HG03575 (cell line): ENCODE results near the gene CAPSL.
"Not testable (repeated sequence)": the region's sequence is repeated elsewhere in the genome, so short reads cannot be mapped to it uniquely, and the experiment has no call there.

ENCODE experiments used
- ATAC-seq: cut with Tn5 transposase; IDR thresholded peaks from one replicate; pipeline ENCODE4 v1.9.1; 2021; ENCODE audit not compliant: unreplicated experiment, insufficient number of reproducible peaks, low FRiP score; ENCODE audit errors: extremely low read depth

The CAPSL gene

DNA sequence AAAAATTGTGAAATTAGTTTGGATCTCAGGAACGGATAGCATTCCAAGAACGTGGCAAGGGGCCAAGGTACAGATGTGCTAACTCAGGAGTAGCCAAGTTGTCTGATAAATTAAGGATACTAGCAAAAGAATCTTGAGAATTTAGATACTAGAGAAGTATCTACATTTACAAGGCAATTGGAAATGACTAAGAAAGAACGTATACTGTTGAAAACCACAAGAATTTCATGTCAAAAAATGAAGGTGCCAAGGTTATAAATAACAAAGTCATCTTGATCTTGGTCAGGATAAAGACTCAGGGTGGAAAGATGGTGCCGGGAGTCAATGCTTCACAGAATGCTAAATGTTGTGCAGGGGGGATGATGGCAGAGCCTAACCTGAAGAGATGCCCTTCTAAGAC is 19.2 kb downstream of the CAPSL start:
- ATAC-seq = no peak

DNA sequence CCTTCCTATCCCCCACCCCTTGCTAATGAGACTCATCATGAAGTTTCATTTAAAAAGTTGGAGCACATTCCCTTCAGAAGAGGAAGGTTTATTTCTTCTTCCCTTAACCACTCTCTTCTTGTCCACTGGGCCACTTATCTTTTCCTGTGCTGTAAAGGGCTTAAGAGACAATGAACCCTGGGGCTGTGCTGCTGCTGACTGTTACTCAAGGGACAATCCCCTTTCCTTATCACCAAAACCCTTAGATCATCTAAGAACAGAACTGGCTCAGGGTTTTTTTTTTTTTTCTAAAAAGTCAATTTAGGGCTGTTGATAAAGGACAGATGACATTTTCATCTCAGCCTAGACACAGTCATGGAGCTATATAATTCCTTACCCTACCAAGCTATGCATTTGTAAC is 29.6 kb downstream of the CAPSL start:
- ATAC-seq = no peak

DNA sequence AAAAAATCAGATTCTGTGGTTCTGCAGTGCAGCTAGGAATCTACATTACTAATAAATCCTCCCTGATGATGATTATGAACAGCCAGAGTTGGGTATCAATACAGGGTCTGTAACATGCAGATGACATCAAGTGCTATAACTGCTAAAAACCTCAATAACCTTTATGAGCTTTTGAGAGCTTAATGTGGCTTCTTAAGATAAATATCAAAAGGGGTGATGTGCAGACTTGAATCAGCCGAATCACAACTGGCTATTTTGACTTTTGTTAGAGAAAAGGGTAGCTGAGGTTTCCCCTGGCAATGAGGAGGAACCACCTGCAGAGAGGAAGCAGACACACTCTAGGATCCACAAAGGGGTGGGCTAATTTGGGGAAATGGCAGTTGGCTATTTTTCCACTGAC is 30.2 kb downstream of the CAPSL start:
- no peak for ATAC-seq

DNA sequence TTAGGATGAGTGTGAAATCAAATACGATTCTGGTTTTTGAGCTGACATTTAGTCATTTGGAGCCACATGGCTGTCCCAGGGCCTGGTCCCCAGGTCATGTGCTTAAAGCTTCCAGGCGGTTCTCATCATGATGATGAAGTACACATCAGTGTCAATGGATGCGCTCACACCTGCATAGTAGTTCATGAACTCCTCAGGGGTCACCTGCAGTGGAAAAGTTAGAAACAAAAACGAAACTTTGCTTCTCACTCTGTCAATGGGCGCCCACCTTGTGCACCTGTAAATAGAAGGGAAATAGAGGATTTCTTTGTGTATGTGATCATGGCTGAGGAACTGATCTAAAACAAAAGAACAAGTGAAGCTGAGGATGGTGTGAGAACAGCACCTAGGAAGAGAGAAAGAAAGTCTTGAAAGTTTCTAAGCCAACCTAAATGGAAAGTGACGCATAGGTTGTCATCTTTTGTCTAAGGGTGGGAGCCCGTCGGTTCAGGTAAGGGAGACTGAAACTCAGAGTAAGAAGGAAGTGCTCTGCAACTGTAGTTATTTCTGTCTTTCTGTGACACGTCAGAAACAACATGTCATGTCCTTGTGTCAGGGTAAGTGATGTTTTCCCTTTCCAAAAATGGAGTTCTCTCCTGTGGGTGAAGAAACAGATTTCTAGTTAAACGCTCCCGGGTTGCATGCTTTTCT is 33.8 kb downstream of the CAPSL start:
- ATAC-seq = peak; percentile 36

DNA sequence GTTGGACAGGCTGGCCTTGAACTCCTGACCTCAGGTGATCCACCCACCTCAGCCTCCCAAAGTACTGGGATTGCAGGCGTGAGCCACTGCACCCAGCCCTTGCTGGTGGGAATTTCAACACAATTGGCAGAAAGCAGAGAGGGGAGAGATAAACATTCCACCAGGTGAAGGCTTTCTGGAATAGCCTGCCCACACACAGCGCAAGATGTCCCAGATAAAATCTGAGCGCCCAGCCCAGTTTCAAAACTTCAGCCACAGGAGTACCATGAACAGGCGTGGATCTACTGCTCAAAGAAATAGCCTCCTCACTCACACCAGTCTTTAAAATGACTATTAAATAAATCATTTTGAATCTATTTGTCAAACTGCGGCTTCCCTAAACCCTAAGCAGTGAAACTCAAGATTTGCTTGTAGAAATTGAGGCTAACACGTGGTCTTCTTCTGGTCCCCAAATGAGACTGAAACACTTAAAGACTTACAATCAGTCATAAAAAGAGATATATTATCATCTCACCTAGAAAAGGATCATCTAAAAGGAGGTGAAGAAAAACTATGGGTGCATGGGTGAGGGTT is 34.7 kb downstream of the CAPSL start:
- ATAC-seq = no peak

DNA sequence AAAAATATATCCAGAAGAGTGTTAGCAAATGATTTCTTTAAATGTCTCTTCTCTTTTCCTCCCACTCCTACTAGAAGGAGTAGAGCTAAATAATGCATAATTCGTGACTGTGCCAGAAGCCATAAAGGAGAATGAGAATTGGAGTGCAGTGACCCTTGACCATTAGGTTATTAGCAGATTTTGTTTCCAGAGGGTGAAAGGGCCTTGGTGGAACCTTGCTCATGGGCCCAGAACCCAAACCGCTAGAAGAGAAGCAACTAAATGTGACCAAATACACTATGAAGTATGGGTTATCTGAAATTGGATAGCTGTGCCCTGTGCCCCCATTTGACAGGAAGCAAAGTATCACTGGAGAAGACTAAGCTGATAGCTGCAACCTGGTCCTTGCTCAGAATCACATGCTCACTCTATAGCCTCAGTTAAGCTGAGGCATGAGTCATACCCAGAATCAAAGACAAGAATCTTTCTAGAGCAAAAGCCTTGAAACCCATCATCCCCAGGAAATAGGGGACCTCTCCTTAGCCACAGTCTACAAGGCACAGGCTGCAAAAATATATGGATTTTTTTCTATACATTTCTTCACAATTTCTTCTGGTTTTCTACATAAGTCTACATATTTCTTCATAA is 36.3 kb downstream of the CAPSL start:
- ATAC-seq = peak; percentile 53

DNA sequence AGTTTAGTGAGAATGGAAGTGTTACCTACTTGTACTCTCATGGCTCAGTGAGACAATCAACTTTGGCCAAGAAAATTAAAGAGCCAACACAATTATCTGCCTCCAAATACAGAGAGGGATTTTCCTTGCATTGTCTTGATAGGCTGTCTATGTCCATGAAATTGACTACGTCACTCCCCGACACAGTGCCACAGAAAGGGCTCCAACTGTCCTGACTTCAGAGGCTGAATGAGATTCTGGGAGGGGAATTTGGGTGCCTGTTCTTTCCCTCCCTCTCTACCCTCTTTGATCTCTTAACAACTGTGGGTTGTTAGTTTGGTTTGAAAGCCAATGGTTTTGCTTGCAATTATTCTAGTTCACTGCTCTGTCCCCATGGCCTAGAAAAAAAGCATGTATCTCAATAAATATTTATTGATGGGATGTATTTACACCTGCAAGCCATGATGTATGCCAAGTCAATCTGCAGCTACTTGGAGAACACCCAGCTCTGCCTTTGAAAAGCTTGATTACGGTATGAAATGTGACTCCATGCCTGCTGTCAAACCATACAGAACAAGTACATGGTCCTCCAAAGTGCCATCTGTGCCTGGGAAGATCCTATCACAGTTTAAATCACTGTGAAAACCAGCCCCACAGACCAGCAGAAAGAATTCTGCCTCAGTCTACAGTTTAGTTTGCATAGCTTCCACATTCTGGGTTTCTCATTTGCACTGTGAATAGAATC is 37.3 kb downstream of the CAPSL start:
- ATAC-seq = no peak

DNA sequence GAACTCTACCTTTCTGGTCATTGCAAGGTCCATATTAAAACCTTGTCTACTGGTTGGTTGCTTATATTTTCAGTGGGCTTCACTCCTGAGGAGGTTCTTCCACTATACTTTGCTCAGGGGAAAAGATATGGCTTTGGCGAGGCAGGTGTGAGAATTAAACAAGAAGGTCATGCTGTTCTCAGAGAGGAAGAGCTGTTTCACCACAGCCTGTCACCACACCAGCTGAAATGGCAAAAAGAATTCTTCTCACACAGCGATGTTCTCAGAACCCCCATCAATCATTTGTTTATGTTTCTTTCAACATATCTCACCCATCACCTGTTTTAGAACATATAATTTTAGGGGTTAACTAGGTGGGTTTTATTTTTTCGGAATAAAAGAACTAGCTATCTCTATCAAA is 38.6 kb downstream of the CAPSL start:
- no peak for ATAC-seq

DNA sequence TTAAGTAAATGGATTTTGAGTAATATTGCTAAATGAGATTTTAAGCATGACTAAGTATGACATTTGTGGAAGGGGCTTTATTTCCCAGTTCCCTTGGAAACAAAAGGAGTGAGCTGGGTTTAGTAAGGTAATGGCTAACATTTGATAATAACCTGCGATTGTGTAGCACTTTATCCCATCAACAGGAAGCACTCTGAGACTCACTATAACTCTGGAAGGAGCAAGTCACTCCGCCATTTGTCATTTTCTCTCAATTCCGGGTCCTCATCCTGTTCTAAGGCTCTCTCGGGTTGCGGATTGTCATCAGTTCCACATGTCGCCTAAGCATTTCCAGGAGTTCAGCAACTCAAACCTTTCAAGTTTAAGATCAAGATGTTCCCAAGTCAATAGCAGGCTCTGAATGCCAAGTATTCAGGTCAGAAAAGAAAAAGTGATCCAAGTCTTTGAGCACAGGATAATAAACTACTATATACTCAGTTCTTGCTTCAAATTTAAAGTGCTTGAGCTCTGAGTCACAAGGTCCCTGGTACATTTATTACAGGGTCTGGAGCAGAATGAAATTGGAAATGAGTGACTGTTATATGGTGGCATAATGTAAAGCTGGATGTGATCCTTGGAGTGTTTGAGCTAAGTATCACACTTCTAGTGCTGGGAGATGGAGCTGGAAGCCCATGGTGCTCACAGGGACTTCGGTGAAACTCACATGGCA is 39.3 kb downstream of the CAPSL start:
- ATAC-seq = no peak

DNA sequence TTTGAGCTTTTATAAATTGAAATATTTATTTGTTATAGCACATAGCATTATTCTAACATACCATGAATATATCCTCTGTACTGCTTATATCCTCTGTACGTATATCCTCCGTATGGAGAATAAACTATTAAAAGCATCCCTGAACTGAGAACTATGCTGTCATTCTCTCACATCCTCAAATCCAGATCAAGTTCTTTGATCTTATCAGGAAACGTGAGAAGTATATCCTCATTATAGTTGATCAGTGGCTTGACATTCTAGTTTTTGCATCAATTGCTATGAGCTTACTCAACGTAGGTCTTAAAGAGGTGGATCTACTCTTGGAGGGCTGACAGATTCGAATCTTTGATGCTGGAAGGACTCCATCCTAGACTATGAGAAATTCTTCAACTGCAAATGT is 44.3 kb downstream of the CAPSL start:
- ATAC-seq = no peak

DNA sequence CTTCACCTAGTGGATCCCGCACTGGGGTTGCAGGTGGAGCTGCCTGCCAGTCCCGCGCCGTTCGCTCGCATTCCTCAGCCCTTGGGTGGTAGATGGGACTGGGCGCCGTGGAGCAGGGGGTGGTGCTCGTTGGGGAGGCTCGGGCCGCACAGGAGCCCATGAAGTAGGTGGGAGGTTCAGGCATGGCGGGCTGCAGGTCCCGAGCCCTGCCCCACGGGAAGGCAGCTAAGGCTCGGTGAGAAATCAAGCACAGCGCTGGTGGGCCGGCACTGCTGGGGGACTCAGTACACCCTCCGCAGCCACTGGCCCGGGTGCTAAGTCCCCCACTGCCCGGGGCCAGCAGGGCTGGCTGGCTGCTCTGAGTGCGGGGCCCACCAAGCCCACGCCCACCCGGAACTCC is 45.6 kb downstream of the CAPSL start:
- not testable (repeated sequence) for ATAC-seq

DNA sequence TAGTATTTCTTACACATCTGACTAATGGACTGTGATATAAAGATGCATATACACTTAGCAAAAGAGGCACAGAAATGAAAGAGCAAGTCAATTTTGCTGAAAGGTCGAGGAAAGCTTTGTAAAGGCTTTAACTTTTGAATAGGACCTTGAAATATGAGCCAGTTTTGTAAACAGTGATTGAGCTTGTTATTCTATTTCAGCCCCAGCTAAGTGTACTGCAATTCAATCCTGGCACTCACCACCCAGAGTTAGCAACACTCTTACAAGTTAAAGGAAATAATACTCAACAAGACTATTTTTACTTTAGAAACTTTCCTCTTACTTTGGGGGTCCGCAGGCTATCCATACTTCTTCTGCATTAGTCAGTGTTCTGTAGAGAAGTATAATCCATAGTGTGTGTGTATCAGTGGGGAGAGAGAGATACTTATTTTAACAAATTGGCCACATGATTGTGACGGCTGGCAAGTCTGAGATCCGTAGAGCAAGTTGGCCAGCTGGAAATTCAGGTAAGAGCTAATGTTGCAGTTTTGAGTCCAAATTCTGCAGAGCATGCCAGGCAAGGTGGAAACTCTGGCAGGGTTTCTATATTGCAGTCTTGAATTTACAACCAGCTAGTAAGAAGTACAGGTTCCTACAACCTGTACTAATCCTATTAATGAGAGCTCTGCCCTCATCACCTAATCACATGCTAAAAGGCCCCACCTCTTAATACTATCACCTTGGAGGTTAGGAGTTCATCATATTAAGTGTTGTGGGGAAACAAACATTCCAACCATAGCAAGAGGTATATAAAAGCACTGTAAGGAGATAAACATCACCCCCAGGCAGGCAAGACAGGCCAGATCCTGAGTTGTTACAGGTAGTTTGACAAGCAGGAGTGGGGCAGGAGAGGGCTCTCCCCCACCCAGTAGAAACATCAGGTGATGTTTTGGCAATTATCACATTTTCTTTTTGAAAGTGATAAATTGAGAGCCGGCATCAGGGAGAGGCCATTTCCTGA is 48.1 kb downstream of the CAPSL start:
- ATAC-seq = no peak

DNA sequence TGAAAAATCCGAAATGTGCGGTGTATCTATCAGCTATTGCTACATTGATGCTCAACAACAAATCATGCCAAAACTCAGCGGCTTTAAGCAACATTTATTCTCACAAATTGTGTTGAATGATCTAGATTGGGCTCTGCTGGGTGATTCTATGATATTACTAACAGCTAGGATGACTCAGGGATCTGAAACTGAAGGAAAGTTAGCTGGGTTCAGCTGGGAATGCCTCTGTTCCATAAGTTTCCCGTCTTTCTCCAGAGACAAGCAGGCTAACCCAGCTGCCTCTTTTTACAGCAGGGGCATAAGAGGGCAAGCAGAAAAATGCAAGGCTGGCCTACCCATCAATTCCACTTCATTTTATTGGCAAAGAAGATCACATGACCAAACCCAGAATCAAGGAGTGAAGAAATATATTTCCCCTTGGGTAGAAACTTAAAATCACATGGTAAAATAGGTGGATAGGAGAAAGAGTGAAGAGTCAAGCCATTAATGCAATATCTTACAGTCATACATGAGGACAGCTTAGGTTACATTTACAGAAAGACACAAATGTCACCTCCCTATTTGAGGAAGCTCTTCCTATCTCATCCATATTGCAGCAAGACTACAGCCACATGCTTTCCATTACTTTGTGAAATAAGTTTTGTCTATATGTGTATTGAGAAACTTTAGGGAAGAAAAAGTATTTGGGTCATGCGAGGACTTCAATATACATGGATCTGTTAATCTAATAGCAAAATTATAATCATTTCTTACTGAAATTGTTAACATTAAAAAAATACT is 50.9 kb downstream of the CAPSL start:
- ATAC-seq = no peak

DNA sequence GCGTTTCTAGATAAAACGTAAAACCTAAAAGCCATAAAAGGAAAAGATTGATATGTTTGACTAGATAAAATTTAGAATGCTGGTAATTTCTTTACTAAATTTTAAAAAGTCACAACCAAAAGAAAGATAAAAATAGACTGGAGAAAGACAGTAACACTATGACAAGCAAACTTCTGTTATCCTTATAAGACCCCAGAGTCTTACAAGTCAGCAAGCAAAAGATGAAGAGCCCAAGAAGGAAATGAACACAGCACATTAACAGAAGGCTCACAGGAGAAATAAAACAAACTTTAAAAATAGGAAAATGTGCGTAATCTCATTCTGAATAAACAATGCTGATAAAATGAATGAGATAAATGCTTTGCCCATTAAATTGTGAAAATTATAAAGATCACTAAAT is 52.0 kb downstream of the CAPSL start:
- no peak for ATAC-seq

DNA sequence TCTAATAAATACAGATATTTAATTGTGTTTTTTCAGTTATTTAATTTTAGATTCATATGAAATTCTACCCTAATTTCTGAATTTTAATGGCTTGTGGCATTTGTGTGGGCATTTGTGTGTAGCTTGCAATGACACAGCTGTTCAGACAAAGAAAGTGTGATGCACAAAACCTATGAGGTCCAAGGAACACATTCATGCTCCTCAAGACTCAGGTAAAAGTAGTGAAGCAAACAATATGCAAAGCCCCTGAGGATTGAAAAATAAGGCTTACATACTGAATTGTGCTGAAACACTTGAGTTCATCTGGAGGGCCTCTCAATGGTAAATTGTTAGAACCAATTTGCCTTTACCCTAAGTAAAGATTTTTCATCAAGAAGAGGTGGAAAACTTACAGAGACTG is 53.6 kb downstream of the CAPSL start:
- no peak for ATAC-seq

DNA sequence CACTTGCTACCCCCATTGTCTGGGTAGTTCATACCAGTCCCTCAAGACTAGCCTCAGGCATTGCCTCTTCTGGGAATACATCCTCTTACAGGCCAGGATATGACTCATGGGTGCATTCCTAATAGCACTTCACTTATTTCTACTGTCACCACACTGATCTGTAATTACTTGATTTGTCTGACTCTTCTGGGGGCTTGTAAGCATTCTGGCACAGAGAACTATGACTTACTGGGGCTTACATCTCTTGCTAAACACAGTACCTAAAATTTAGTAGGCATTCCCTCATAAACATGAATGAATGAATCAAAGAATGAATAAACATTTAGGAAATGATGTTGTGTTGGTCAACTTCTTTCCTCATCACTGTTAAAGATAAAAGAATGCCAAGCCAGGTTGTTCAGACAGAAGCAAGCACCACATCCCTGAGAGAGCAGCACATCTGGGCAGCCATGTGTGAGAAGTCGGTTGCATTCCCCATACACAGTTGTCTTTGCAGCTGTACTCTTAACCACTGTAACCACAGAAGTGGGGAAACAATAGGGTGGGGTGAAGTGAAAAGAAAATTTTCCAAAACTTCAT is 54.1 kb downstream of the CAPSL start:
- ATAC-seq = peak; percentile 61

DNA sequence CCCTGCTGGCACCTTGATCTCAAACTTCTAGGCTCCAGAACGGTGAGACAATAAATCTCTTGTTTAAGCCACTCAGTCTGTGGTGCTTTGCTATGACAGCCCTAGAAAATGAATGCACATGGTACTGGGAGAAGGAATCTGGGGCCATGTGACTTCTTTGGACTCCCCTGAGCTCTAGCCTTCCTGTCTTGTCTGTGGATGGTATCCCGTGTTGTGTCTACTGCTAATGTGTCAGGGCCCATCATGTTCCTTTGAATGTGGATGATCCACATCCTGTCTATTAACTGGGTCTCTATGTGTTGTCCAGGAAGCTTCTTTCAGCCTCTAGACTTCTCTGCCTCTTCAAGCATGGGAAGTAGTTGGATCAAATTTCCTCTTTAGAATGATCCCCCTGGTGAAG is 56.7 kb downstream of the CAPSL start:
- no peak for ATAC-seq
